Mucosa of rectum (tissue), 2 donors: ENCODE measurements around the gene PNPLA2.

Experiments used
- H3K27ac ChIP-seq, 2 donors: one replicate each; pipeline ENCODE4 v1.7.0; 2013; ENCODE audit warnings: inconsistent platforms in 2 of 2, low read depth in 2 of 2, low read length in 2 of 2
- H3K27me3 ChIP-seq, 2 donors: one replicate each; pipeline ENCODE4 v1.7.0; 2013; ENCODE audit warnings: low read length in 2 of 2; ENCODE audit not compliant: control insufficient read depth in 2 of 2, insufficient read depth in 2 of 2
- H3K36me3 ChIP-seq, 2 donors: one replicate each; pipeline ENCODE4 v1.7.0; 2013; ENCODE audit warnings: low read length in 2 of 2; ENCODE audit not compliant: control insufficient read depth in 2 of 2, insufficient read depth in 2 of 2
- H3K4me1 ChIP-seq, 2 donors: one replicate each; pipeline ENCODE4 v1.7.0; 2013; ENCODE audit warnings: low read length in 2 of 2, mild to moderate bottlenecking in 1 of 2; ENCODE audit not compliant: control insufficient read depth in 2 of 2, insufficient read depth in 2 of 2
- H3K4me3 ChIP-seq, 2 donors: one replicate each; pipeline ENCODE4 v1.7.0; 2013; ENCODE audit warnings: low read length in 2 of 2
- H3K9ac ChIP-seq, 2 donors: one replicate each; pipeline ENCODE4 v1.7.0; 2013; ENCODE audit warnings: low read length in 2 of 2, low read depth in 1 of 2, mild to moderate bottlenecking in 1 of 2
- H3K9me3 ChIP-seq, 2 donors: one replicate each; pipeline ENCODE4 v1.7.0; 2013; ENCODE audit warnings: low read length in 2 of 2; ENCODE audit not compliant: control insufficient read depth in 2 of 2
- donor health status: healthy.
- donor health status: Normal muscosa, but diverticular disease.

Gene PNPLA2

GRCh38 chr11:794013-794765 lies 24.5 kb upstream of the PNPLA2 start:
- H3K4me3 ChIP-seq: no peak overlapping the region
- no peaks in the 10 kb centered on the region for H3K9me3 ChIP-seq
- no peak overlapping the region for H3K9ac ChIP-seq
- peaks cover 0 to 3% of the 10 kb centered on the region in 2 donors for H3K27me3 ChIP-seq
- H3K4me1 ChIP-seq: peaks cover 17 to 27% of the 10 kb centered on the region in 2 donors
- no peak overlapping the region for H3K27ac ChIP-seq
- H3K36me3 ChIP-seq: peaks cover 0 to 2% of the 10 kb centered on the region in 2 donors

DNA sequence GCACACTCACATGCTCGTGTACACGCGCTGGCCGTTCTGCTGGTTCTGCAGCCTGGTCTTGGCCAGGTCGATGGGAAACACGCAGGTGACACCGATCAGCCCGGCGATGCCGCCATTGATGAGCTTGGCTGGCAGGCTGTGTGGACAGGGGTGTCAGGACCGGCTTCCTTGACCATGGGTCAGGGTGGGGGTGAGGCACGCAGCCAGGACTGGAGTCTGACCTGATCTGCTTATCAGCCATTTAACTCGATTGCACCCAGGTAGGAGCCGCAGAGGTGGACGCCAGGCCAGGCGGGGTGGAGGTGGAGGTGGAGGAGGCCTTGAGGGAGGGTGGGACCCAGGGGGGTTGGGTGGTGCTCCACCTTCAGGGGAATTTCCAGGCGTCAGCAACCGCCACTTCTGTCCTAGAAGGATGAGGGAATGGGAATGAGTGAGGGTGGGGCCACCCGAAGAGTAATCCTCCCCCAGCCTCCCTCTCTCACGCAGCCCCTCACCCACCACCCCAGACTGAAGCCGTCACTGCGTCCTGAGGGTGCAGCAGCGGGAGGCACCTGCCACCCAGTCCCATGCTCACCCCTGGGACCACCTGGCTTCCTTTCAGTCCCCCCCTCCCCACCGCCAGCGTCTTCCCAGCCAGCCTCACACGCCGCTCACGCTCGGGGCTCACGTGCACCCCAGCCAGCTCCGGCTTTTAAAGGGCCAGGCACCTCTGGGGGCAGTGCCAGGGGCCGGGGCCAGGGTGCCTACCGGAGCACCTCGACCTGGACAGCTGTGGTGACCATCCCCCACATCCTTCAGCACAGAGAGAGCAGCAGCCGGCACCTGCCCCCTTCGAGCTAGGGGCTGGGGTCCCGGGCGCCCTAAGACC lies 23.7 kb upstream of the PNPLA2 start:
- Histone ChIP-seq H3K36me3 (peaks cover 0 to 2% of the 10 kb centered on the region in 2 donors), H3K27ac (no peak overlapping the region), H3K9me3 (no peaks in the 10 kb centered on the region), H3K4me1 (peaks cover 17 to 27% of the 10 kb centered on the region in 2 donors), H3K27me3 (no peaks in the 10 kb centered on the region), H3K9ac (peak overlapping the region in 1 of 2 donors; percentile 62), H3K4me3 (peak overlapping the region; percentile 41 to 50)

DNA sequence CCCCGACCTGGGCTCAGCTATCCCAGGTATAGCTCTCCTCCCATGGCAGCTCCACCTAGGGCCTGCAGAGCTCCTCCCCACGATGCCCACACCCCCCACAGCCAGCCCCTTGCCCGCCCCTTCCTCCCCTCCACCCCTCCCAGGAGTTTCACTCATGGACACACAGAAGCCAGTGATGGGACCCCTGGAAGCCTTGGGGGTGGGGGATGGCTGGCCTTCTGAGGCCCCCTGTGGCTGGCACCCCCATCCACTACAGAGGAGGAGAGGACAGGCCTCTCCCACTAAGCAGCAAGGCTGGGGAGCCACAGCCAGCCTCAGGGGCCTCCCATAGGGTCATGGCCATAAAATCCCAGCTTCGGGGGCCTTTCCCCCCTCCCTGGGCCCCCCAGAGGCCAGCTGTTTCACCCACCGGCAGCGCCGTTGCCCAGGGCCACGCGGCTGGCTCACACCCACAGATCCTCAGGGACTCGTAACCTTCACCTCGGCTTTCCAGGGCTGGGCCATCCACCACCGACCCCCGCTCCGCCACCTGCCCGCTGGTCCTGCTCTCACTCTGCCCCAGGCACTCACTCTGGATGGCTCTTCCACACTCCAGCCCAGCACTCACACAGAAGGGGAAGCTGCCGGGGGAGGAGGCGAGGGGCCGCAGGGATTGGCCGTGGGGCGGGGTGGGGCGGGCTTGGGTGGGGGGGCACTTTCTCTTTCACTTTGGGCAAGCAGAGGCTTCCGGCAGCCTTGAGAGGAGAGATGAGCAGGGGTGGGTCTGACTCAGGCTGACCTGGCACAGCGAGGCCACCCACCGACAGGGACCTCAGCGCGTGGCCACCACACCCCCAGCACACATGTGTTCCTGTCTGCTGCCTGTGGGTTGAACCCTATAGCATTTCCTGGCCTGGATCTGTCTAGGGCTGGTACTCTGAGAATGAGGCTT lies 22.8 kb upstream of the PNPLA2 start:
- Histone ChIP-seq H3K4me1 (peaks cover 17 to 27% of the 10 kb centered on the region in 2 donors), H3K27ac (peak overlapping the region; percentile 62 to 85), H3K27me3 (no peaks in the 10 kb centered on the region), H3K9ac (peak overlapping the region; percentile 66 to 70), H3K9me3 (no peaks in the 10 kb centered on the region), H3K4me3 (peak overlapping the region; percentile 70 to 75), H3K36me3 (peaks cover 0 to 2% of the 10 kb centered on the region in 2 donors)

GRCh38 chr11:796565-797295 lies 22.0 kb upstream of the PNPLA2 start:
- peaks cover 17 to 27% of the 10 kb centered on the region in 2 donors for H3K4me1 ChIP-seq

DNA sequence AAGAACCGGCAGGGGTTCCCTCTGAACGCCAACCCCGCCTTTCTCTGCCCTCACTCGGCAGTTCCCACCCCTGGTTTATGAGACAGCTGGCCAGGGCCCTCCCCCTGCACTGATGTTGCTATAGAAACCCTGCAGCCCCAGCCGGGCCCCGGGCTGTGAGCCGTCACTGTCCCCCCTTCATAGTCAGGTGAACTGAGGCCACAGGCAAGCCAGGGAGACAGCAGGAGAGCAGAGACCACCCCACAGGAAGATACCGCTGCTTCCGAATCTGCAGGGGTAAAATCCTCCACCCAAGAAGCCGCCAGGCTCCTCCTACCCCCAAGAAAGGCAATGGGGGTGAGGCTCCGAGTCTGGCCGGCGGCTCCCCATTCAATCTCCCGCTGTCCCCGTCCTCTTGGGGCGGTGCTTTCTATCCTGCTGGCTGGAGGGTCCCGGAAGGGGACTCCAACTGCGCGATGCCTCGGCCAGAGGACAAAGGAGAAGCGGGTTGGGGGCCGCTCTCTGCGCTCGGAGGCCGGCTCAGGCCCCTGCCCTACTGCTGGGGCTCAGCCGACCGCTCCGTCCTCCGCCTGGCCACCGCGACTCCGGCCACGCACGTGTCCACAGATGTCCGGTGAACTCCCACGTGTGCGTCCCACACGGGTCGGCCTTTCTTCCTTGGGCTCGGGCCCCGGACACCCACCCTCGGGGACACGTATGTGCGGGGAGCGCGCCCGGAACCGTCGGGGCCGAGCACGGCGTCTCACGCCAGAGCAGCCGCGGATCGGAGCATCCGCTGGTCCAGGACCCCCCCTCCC lies 21.2 kb upstream of the PNPLA2 start:
- H3K9me3 ChIP-seq: no peaks in the 10 kb centered on the region
- peaks cover 17 to 27% of the 10 kb centered on the region in 2 donors for H3K4me1 ChIP-seq
- peak overlapping the region; percentile 75 to 86 for H3K4me3 ChIP-seq
- H3K27ac ChIP-seq: peak overlapping the region; percentile 62 to 85
- H3K9ac ChIP-seq: peak overlapping the region; percentile 63 to 66
- no peaks in the 10 kb centered on the region for H3K27me3 ChIP-seq
- peaks cover 0 to 4% of the 10 kb centered on the region in 2 donors for H3K36me3 ChIP-seq

More at GRCh38 chr11:796565-797295, 22.0 kb upstream of the PNPLA2 start:
- Histone ChIP-seq H3K4me3 (peak overlapping the region; percentile 75 to 86), H3K36me3 (peaks cover 0 to 3% of the 10 kb centered on the region in 2 donors), H3K27me3 (no peaks in the 10 kb centered on the region), H3K9ac (peak overlapping the region; percentile 66 to 70), H3K27ac (peak overlapping the region; percentile 62 to 85), H3K9me3 (no peaks in the 10 kb centered on the region)

- Histone ChIP-seq H3K36me3 (peaks cover 0 to 4% of the 10 kb centered on the region in 2 donors), H3K9ac (peak within 1 kb of the TSS; percentile 63 to 66), H3K27ac (peak within 1 kb of the TSS; percentile 62 to 85), H3K4me1 (peaks cover 17 to 27% of the 10 kb centered on the region in 2 donors), H3K4me3 (peak within 1 kb of the TSS; percentile 75 to 86), H3K27me3 (no peaks in the 10 kb centered on the region), H3K9me3 (no peaks in the 10 kb centered on the region)
Observed at GRCh38 chr11:798093-798713, 20.5 kb upstream of the PNPLA2 start, which contains the start of gene SLC25A22. SLC25A22 (minus strand) TSS chr11:798281; CDS start chr11:795006, 3,275 bp downstream.

DNA sequence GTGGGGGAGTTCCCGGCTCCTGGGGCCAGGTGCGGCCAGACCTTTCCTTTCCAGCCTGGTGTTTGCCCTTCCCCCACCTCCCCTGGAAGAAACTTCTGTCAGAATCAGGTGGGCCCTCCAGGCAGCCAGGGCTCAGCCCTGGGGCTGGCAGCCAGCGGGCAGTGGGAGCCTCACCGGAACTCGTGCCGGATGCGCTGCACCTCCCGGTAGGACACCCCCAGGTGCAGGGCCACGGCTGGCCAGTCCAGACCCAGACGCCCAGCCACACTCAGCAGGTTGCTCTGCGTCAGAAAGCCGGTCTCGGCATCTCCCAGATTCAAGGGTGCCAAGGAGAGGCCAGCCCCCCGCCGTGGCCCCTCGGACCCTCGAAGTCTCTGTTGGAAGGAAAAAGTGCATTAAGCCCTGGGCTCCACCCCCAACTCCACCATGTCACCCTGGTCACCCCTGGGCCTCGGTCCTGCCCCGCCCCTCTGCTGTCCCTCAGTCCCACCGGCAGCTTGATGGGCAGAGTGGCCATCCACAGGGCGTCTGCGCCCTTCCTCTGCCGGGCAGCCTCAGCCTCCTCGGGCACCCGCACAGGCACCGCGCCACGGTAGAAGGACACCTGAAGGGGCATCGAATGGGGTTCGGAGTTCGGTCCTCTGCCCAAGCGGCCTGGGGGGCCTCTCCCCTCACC lies 18.9 kb upstream of the PNPLA2 start:
- Histone ChIP-seq H3K4me1 (peaks cover 26 to 40% of the 10 kb centered on the region in 2 donors), H3K4me3 (no peak overlapping the region), H3K9me3 (no peaks in the 10 kb centered on the region), H3K27ac (no peak overlapping the region), H3K36me3 (peaks cover 0 to 2% of the 10 kb centered on the region in 2 donors), H3K9ac (no peak overlapping the region), H3K27me3 (no peaks in the 10 kb centered on the region)

- Histone ChIP-seq H3K27ac (no peak overlapping the region), H3K4me1 (peaks cover 25 to 36% of the 10 kb centered on the region in 2 donors), H3K9ac (no peak overlapping the region), H3K27me3 (no peaks in the 10 kb centered on the region), H3K4me3 (no peak overlapping the region), H3K9me3 (no peaks in the 10 kb centered on the region), H3K36me3 (peaks cover 0 to 2% of the 10 kb centered on the region in 2 donors)
Observed at GRCh38 chr11:800473-800872, 18.2 kb upstream of the PNPLA2 start.
